HFF-Myc (cell line): Measurements from ENCODE around the gene STK10.

Experiments used
- DNase-seq: peaks from one replicate; pipeline ENCODE4 v3.0.0-alpha.2; 2011; ENCODE audit warnings: low read depth; ENCODE audit errors: extremely low read depth
- H3K4me3 ChIP-seq: replicated peaks from 2 replicates; pipeline ENCODE4 v1.5.1; 2011; ENCODE audit warnings: low read depth, mild to moderate bottlenecking, control low read depth, low read length
- CTCF ChIP-seq: IDR thresholded peaks from 2 replicates; pipeline ENCODE4 v1.5.1; 2012; ENCODE audit warnings: mild to moderate bottlenecking, low read depth, low read length, control low read depth; ENCODE audit errors: missing control alignments

Gene STK10

GRCh38 chr5:172140120-172140519, 47.9 kb downstream of the STK10 start:
- DNase-seq, result no peak
- no peak for TF ChIP-seq CTCF
- H3K4me3 ChIP-seq, result no peak overlapping the region

GRCh38 chr5:172137046-172137445, 51.0 kb downstream of the STK10 start:
- H3K4me3 ChIP-seq, result no peak overlapping the region
- no peak for TF ChIP-seq CTCF
- no peak for DNase-seq

DNA sequence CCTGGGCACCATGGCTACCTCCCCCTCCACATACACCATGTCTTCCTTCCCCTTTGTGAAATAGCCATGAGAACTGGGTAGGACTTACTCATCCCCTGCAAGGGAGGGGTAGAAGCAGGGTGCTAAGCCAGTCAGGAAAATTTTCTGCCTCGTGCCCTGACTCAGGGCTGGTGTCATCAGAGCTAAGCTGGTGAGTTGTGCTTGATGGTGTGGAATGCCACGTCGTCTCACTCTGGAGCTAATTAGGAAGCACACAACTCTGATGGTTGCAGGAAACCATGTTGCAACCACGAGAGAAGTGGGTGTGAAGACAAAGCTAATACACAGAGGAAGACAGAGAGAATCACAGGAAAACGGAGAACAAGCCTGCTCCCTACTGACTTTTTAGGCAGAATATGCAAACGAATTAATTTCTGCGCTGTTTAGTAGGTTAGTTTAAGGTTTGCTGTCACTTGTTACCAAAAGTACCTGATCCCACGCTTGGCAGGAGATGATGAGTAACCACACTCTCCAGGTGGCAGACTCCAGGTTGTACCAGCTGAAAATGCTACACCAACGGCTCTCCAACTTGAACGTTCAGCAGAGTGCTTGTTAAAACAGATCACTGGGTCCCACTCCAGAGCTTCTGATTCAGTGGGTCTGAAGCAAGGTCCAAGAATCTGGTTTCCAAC, 54.5 kb downstream of the STK10 start:
- peak; percentile 32 for DNase-seq
- no peak for TF ChIP-seq CTCF
- no peak overlapping the region for H3K4me3 ChIP-seq

GRCh38 chr5:172131690-172132089, 56.3 kb downstream of the STK10 start:
- TF ChIP-seq CTCF, result no peak
- DNase-seq, result no peak
- no peak overlapping the region for H3K4me3 ChIP-seq

DNA sequence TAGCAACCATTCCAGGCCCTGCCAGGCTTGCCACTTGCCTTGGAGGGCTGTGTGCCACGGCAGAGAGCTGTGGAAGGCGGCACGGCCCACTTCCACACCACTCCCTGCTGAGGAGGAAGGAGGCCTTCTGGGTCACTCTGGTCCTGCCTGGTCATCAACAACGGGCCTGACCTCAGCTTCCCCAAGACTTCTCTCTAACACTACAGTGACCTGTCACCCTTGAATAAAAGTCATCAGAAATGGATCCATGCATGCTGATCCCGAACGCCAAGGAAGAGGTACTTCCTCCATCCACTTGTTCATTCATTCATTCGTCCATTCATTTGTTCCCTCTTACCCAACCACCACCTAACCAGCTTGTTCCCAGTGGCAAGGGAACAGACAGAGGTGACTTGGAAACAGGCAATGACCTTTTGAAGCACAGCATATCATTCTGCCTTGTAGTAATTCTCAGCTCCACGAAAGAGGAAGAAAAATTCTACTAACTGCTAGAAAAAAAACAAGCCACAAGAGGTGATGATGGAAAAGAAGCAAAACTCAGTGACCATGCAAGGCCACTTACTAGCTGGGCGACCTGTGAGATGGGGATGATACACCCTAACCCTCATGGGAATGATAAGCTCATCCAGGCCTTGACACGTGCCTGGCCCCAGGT, 58.6 kb downstream of the STK10 start:
- no peak for TF ChIP-seq CTCF
- DNase-seq, result no peak
- no peak overlapping the region for H3K4me3 ChIP-seq

DNA sequence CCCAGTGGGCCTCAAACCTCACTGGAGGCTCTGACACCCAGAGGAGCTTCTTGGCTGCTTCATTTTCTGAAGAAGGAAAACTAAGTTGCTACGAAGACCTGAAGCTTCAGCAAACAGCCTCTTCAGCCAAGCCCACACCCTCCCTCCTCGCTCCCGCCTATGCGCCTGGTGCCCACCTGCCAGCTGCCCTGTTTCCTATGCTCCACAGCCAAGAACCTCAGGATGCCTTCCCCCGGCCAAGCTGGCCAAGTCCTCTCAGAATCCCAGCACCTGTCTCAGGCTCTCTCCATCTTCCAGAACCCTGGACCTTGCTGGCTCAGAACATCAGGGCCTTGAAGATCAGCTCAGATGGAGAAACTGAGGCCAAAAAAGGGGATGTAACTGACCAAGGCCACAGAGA, 60.4 kb downstream of the STK10 start:
- H3K4me3 ChIP-seq, result no peak overlapping the region
- no peak for TF ChIP-seq CTCF
- no peak for DNase-seq
